ENCODE data around the gene SLC24A4.

- TF ChIP-seq, protein P1, sequence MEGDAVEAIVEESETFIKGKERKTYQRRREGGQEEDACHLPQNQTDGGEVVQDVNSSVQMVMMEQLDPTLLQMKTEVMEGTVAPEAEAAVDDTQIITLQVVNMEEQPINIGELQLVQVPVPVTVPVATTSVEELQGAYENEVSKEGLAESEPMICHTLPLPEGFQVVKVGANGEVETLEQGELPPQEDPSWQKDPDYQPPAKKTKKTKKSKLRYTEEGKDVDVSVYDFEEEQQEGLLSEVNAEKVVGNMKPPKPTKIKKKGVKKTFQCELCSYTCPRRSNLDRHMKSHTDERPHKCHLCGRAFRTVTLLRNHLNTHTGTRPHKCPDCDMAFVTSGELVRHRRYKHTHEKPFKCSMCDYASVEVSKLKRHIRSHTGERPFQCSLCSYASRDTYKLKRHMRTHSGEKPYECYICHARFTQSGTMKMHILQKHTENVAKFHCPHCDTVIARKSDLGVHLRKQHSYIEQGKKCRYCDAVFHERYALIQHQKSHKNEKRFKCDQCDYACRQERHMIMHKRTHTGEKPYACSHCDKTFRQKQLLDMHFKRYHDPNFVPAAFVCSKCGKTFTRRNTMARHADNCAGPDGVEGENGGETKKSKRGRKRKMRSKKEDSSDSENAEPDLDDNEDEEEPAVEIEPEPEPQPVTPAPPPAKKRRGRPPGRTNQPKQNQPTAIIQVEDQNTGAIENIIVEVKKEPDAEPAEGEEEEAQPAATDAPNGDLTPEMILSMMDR (IDR thresholded peaks at IDR 0.05; ENCODE audit: insufficient read depth, low read length): no peak
- no peak; the same call in 1 of the 2 replicates for TF ChIP-seq SPI1 (IDR thresholded peaks at IDR 0.05; ENCODE audit: borderline replicate concordance, low read depth)
- no peak; the same call in 1 of the 2 replicates for TF ChIP-seq POLR2AphosphoS5 (IDR thresholded peaks at IDR 0.05; ENCODE audit: low read depth)
Observed at GRCh38 chr14:92400579-92401444, 77.8 kb downstream of the SLC24A4 start.
